GM18873 (cell line): Measurements from ENCODE around the gene ARMH3.
"Not testable (repeated sequence)": the region's sequence is repeated elsewhere in the genome, so short reads cannot be mapped to it uniquely, and the experiment has no call there.

ENCODE experiments used
- ATAC-seq: cut with Tn5 transposase; IDR thresholded peaks from one replicate; pipeline ENCODE4 v1.9.1; 2021; ENCODE audit warnings: mild to moderate bottlenecking, moderate library complexity, moderate number of reproducible peaks; ENCODE audit not compliant: unreplicated experiment, low FRiP score

The ARMH3 gene

GRCh38 chr10:102046095-102046494 lies 9.9 kb downstream of the ARMH3 start:
- no peak for ATAC-seq

- no peak for ATAC-seq
These were observed 10.7 kb downstream of the ARMH3 start for GRCh38 chr10:102045292-102045691.

GRCh38 chr10:102040305-102041050 lies 15.5 kb downstream of the ARMH3 start:
- ATAC-seq: no peak

- ATAC-seq: no peak
These were observed 17.6 kb downstream of the ARMH3 start for GRCh38 chr10:102038410-102038809.

- ATAC-seq: not testable (repeated sequence)
These were observed 20.2 kb downstream of the ARMH3 start for GRCh38 chr10:102035807-102036206.

GRCh38 chr10:102033787-102034186 lies 22.2 kb downstream of the ARMH3 start:
- ATAC-seq: no peak

GRCh38 chr10:102027261-102027660 lies 28.7 kb downstream of the ARMH3 start:
- ATAC-seq: no peak

GRCh38 chr10:102024799-102025198 lies 31.2 kb downstream of the ARMH3 start:
- ATAC-seq: no peak

GRCh38 chr10:102020938-102021337 lies 35.0 kb downstream of the ARMH3 start:
- ATAC-seq: no peak

- no peak for ATAC-seq
These were observed 38.7 kb downstream of the ARMH3 start for GRCh38 chr10:102017295-102017694.

- no peak for ATAC-seq
These were observed 39.6 kb downstream of the ARMH3 start for GRCh38 chr10:102016416-102016815.

GRCh38 chr10:102010961-102011360 lies 45.0 kb downstream of the ARMH3 start:
- no peak for ATAC-seq

GRCh38 chr10:102009801-102010425 lies 46.1 kb downstream of the ARMH3 start:
- no peak for ATAC-seq

GRCh38 chr10:102007796-102008195 lies 48.2 kb downstream of the ARMH3 start:
- no peak for ATAC-seq

- ATAC-seq: not testable (repeated sequence)
These were observed 48.9 kb downstream of the ARMH3 start for GRCh38 chr10:102007031-102007430.

GRCh38 chr10:102004376-102004775 lies 51.6 kb downstream of the ARMH3 start:
- no peak for ATAC-seq

GRCh38 chr10:102003541-102003940 lies 52.4 kb downstream of the ARMH3 start:
- ATAC-seq: no peak

- ATAC-seq: no peak
These were observed 54.4 kb downstream of the ARMH3 start for GRCh38 chr10:102001435-102002068.

- no peak for ATAC-seq
These were observed 58.2 kb downstream of the ARMH3 start for GRCh38 chr10:101997803-101998202.

- no peak for ATAC-seq
These were observed 60.4 kb downstream of the ARMH3 start for GRCh38 chr10:101995451-101996063.

GRCh38 chr10:101993651-101994200 lies 62.2 kb downstream of the ARMH3 start:
- ATAC-seq: no peak
